ENCODE measurements around the gene RAB11FIP3. TPM values are rescaled to one million over a fixed set of nuclear protein-coding genes. Genes with fewer than 3 reads are reported as not detected.

Gene RAB11FIP3
- total and polyA plus RNA-seq, 2 of the 13 experiments (the other 11 are each of a cell fraction or from before 2014, with no cell fraction given) = 34.3 to 57.6 TPM

DNA sequence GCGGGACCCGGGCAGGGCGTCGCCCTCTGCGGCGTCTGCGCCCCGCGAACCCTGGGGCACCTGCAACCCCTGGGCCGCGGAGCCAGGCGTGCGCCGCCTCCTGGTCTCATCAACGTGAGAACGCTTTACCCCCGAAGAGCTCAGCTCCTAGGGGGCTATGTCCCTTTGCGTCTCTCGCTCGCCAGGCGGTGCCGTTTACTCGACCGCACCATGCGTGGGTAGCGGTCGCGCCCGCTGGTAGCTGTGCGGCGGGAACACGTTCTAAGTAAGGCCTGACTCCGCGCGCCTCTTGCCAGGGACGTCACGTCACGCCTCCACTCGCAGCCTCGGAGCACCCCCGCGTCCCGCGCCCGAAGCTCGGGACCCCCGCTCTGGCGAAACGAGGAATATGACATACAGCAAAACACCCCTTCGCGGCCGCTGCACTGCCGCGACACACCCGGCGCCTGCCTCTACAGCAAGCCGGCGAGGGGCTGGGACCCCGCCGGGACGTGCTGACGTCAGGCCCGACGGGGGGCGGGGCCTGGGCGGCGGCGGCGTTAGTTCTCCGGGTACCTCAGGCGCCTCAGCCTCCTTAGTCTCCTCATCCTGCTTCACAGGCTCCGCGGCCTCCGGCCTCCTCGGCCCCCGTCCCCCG lies at the start of gene RAB11FIP3 (continued):
- TF ChIP-seq ZNF619 (CRISPR knock-in tag; IDR thresholded peaks at IDR 0.05) (peak; percentile 86; the same call in 1 of the 2 replicates), ETV6 (CRISPR knock-in tag; conservative IDR thresholded peaks at IDR 0.05) (no peak), ZNF616 (CRISPR knock-in tag; IDR thresholded peaks at IDR 0.05; ENCODE audit: low read depth) (no peak), GZF1 (CRISPR knock-in tag; IDR thresholded peaks at IDR 0.05) (peak; percentile 76; the same call in 1 of the 2 replicates), RARG (CRISPR knock-in tag; IDR thresholded peaks at IDR 0.05; ENCODE audit: low read depth) (no peak), ZKSCAN8 (CRISPR knock-in tag; IDR thresholded peaks at IDR 0.05; ENCODE audit: borderline replicate concordance) (no peak), NFE2L2 (IDR thresholded peaks at IDR 0.05; ENCODE audit: low read length) (no peak), AHR (CRISPR knock-in tag; IDR thresholded peaks at IDR 0.05) (peak; percentile 55; the same call in 1 of the 2 replicates), RNF2 (conservative IDR thresholded peaks at IDR 0.05; ENCODE audit: low read depth) (peak; percentile 79), ZNF367 (CRISPR knock-in tag; IDR thresholded peaks at IDR 0.05; ENCODE audit: borderline replicate concordance) (no peak), ZMAT3 (CRISPR knock-in tag; conservative IDR thresholded peaks at IDR 0.05) (0 out of 2 replicates have a peak, but pooled peaks have one; percentile 56), CEBPG (CRISPR knock-in tag; IDR thresholded peaks at IDR 0.05) (no peak), ATF7-NPFF (CRISPR knock-in tag; IDR thresholded peaks at IDR 0.05; ENCODE audit: low read depth) (peak; percentile 74), ZNF335 (CRISPR knock-in tag; IDR thresholded peaks at IDR 0.05) (no peak), ADNP (CRISPR knock-in tag; IDR thresholded peaks at IDR 0.05) (no peak), SP140L (CRISPR knock-in tag; IDR thresholded peaks at IDR 0.05; ENCODE audit: borderline replicate concordance) (0 out of 2 replicates have a peak, but pooled peaks have one; percentile 43), SIN3A (IDR thresholded peaks at IDR 0.05; ENCODE audit: borderline replicate concordance, low read depth, low read length) (peak; percentile 72; the same call in 1 of the 2 replicates), HNRNPL (IDR thresholded peaks at IDR 0.05; ENCODE audit: low read depth, low read length) (no peak), ZNF431 (CRISPR knock-in tag; IDR thresholded peaks at IDR 0.05; ENCODE audit: borderline replicate concordance, low read depth) (peak; percentile 40; the same call in 1 of the 2 replicates)
- TF ChIP-seq, protein P1, sequence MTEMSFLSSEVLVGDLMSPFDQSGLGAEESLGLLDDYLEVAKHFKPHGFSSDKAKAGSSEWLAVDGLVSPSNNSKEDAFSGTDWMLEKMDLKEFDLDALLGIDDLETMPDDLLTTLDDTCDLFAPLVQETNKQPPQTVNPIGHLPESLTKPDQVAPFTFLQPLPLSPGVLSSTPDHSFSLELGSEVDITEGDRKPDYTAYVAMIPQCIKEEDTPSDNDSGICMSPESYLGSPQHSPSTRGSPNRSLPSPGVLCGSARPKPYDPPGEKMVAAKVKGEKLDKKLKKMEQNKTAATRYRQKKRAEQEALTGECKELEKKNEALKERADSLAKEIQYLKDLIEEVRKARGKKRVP (CRISPR knock-in tag; IDR thresholded peaks at IDR 0.05) = no peak
- TF ChIP-seq, protein P2, sequence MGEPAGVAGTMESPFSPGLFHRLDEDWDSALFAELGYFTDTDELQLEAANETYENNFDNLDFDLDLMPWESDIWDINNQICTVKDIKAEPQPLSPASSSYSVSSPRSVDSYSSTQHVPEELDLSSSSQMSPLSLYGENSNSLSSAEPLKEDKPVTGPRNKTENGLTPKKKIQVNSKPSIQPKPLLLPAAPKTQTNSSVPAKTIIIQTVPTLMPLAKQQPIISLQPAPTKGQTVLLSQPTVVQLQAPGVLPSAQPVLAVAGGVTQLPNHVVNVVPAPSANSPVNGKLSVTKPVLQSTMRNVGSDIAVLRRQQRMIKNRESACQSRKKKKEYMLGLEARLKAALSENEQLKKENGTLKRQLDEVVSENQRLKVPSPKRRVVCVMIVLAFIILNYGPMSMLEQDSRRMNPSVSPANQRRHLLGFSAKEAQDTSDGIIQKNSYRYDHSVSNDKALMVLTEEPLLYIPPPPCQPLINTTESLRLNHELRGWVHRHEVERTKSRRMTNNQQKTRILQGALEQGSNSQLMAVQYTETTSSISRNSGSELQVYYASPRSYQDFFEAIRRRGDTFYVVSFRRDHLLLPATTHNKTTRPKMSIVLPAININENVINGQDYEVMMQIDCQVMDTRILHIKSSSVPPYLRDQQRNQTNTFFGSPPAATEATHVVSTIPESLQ (CRISPR knock-in tag; conservative IDR thresholded peaks at IDR 0.05) = no peak
- TF ChIP-seq, protein P3, sequence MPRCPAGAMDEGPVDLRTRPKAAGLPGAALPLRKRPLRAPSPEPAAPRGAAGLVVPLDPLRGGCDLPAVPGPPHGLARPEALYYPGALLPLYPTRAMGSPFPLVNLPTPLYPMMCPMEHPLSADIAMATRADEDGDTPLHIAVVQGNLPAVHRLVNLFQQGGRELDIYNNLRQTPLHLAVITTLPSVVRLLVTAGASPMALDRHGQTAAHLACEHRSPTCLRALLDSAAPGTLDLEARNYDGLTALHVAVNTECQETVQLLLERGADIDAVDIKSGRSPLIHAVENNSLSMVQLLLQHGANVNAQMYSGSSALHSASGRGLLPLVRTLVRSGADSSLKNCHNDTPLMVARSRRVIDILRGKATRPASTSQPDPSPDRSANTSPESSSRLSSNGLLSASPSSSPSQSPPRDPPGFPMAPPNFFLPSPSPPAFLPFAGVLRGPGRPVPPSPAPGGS (CRISPR knock-in tag; IDR thresholded peaks at IDR 0.05) = 0 out of 2 replicates have a peak, but pooled peaks have one; percentile 36
- TF ChIP-seq, protein P4, sequence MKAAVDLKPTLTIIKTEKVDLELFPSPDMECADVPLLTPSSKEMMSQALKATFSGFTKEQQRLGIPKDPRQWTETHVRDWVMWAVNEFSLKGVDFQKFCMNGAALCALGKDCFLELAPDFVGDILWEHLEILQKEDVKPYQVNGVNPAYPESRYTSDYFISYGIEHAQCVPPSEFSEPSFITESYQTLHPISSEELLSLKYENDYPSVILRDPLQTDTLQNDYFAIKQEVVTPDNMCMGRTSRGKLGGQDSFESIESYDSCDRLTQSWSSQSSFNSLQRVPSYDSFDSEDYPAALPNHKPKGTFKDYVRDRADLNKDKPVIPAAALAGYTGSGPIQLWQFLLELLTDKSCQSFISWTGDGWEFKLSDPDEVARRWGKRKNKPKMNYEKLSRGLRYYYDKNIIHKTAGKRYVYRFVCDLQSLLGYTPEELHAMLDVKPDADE (CRISPR knock-in tag; IDR thresholded peaks at IDR 0.05) = 0 out of 2 replicates have a peak, but pooled peaks have one; percentile 49
- TF ChIP-seq, protein P5, sequence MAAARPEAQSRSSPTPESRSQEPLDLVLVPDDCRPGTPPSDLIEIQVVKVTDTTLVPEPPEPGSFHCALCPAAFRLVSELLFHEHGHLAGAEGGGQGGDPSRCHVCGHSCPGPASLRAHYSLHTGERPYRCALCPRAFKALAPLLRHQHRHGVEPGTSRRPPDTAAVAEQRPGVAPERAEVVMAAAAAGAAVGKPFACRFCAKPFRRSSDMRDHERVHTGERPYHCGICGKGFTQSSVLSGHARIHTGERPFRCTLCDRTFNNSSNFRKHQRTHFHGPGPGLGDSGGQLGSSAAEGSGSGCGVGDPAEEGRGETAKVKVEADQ (CRISPR knock-in tag; IDR thresholded peaks at IDR 0.05; ENCODE audit: borderline replicate concordance) = no peak
